ENCODE results near the gene CACNA2D1. TPM values are rescaled to one million over a fixed set of nuclear protein-coding genes. Genes with fewer than 3 reads are reported as not detected.

Gene CACNA2D1
- total RNA-seq, 1 experiment from 2014 or later: 9.8 TPM

DNA sequence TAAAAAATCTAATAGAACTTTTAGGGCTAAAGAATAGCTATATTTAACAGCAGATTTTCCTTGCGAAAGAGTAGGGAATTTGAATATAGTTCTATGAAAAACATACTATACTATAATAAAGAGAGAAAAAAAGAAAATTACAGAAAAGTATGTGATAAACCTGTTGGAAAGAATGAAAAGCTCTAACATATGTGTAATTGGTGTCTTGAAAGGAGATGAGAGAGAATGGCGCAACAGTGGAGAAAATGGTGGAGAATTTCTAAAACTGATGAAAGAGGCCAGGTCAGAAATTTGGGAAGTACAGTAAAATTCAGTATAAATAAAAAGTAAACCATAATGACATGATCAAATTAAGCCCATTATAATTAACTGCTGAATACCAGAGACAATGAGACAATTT lies 20.8 kb upstream of the CACNA2D1 start:
- BruUV-seq (replicated peaks): no TSS peak
- TF ChIP-seq TCF7L2 (IDR thresholded peaks at IDR 0.05; ENCODE audit: low read depth, low read length): no peak
- no peak for TF ChIP-seq POLR2AphosphoS5 (IDR thresholded peaks at IDR 0.05; ENCODE audit: low read depth, low read length)
- TF ChIP-seq, protein P1, sequence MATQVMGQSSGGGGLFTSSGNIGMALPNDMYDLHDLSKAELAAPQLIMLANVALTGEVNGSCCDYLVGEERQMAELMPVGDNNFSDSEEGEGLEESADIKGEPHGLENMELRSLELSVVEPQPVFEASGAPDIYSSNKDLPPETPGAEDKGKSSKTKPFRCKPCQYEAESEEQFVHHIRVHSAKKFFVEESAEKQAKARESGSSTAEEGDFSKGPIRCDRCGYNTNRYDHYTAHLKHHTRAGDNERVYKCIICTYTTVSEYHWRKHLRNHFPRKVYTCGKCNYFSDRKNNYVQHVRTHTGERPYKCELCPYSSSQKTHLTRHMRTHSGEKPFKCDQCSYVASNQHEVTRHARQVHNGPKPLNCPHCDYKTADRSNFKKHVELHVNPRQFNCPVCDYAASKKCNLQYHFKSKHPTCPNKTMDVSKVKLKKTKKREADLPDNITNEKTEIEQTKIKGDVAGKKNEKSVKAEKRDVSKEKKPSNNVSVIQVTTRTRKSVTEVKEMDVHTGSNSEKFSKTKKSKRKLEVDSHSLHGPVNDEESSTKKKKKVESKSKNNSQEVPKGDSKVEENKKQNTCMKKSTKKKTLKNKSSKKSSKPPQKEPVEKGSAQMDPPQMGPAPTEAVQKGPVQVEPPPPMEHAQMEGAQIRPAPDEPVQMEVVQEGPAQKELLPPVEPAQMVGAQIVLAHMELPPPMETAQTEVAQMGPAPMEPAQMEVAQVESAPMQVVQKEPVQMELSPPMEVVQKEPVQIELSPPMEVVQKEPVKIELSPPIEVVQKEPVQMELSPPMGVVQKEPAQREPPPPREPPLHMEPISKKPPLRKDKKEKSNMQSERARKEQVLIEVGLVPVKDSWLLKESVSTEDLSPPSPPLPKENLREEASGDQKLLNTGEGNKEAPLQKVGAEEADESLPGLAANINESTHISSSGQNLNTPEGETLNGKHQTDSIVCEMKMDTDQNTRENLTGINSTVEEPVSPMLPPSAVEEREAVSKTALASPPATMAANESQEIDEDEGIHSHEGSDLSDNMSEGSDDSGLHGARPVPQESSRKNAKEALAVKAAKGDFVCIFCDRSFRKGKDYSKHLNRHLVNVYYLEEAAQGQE (IDR thresholded peaks at IDR 0.05; ENCODE audit: insufficient read depth in 1 of 2, low read depth in 2 of 2, low read length in 1 of 2): no peak
- TF ChIP-seq, protein P2, sequence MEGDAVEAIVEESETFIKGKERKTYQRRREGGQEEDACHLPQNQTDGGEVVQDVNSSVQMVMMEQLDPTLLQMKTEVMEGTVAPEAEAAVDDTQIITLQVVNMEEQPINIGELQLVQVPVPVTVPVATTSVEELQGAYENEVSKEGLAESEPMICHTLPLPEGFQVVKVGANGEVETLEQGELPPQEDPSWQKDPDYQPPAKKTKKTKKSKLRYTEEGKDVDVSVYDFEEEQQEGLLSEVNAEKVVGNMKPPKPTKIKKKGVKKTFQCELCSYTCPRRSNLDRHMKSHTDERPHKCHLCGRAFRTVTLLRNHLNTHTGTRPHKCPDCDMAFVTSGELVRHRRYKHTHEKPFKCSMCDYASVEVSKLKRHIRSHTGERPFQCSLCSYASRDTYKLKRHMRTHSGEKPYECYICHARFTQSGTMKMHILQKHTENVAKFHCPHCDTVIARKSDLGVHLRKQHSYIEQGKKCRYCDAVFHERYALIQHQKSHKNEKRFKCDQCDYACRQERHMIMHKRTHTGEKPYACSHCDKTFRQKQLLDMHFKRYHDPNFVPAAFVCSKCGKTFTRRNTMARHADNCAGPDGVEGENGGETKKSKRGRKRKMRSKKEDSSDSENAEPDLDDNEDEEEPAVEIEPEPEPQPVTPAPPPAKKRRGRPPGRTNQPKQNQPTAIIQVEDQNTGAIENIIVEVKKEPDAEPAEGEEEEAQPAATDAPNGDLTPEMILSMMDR (IDR thresholded peaks at IDR 0.05): no peak
- TF ChIP-seq SIN3A (IDR thresholded peaks at IDR 0.05; ENCODE audit: borderline replicate concordance, insufficient read depth, low read depth, low read length): no peak
- POLR2A ChIA-PET: no interaction called here
- H3K4me1 ChIP-seq (ENCODE audit: control insufficient read depth, insufficient read depth, low read length): no peaks in the 10 kb centered on the region
- H3K4me3 ChIP-seq (ENCODE audit: low read depth in 2 of 2, low read length in 2 of 2): no peak overlapping the region
- ATAC-seq (no peak), DNase-seq (ENCODE audit: low read depth, low spot score) (no peak)
- CTCF ChIA-PET: no interaction called here
- H3K36me3 ChIP-seq (ENCODE audit: control insufficient read depth, insufficient read depth, low read length): no peaks in the 10 kb centered on the region
- no peak overlapping the region for H3K27ac ChIP-seq (ENCODE audit: low read length)
- H3K9me3 ChIP-seq (ENCODE audit: control insufficient read depth, insufficient read depth, low read depth, low read length): no peaks in the 10 kb centered on the region
- in situ Hi-C loops (cut with HindIII; ENCODE audit: low pct_unique_long_range_greater_than_20kb, low sequenced_read_pairs): no loop called here
- H3K27me3 ChIP-seq (ENCODE audit: control insufficient read depth, insufficient read depth, low read length): no peaks in the 10 kb centered on the region
- intact Hi-C loops (cut with micrococcal nuclease; ENCODE audit: unreplicated experiment): no loop called here

DNA sequence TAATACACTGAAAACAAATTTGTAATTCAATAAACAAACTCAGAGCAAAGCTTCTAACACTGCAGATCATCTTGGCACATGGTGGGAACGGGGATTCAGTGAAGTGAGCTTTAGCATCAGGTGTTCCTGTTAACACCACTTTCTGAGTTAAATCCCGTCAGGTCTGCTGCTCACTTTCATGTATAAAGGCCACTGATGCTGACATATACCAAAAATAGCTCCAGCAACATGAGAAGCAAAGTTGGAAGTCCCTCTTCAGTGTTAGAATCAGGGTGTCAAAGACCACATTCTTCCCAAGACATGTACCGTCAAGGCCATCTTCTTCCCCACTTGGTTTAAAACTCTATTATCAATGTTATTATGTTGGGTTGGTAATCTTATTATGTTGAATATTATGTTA lies 11.7 kb upstream of the CACNA2D1 start:
- CTCF ChIA-PET: no interaction called here

More for the DNA sequence above, 11.7 kb upstream of the CACNA2D1 start:
- TF ChIP-seq POLR2AphosphoS5 (IDR thresholded peaks at IDR 0.05; ENCODE audit: low read depth, low read length): no peak
- TF ChIP-seq TCF7L2 (IDR thresholded peaks at IDR 0.05; ENCODE audit: low read depth, low read length): no peak
- TF ChIP-seq, protein P1 (IDR thresholded peaks at IDR 0.05; ENCODE audit: insufficient read depth in 1 of 2, low read depth in 2 of 2, low read length in 1 of 2): no peak
- no peak for TF ChIP-seq SIN3A (IDR thresholded peaks at IDR 0.05; ENCODE audit: borderline replicate concordance, insufficient read depth, low read depth, low read length)
- TF ChIP-seq, protein P2 (IDR thresholded peaks at IDR 0.05): no peak
- Histone ChIP-seq H3K4me1 (ENCODE audit: control insufficient read depth, insufficient read depth, low read length) (no peaks in the 10 kb centered on the region; the same call in 1 of the 2 replicates), H3K27ac (ENCODE audit: low read length) (no peak overlapping the region), H3K9me3 (ENCODE audit: control insufficient read depth, insufficient read depth, low read depth, low read length) (no peaks in the 10 kb centered on the region), H3K4me3 (ENCODE audit: low read depth in 2 of 2, low read length in 2 of 2) (no peak overlapping the region), H3K27me3 (ENCODE audit: control insufficient read depth, insufficient read depth, low read length) (peaks cover 3% of the 10 kb centered on the region), H3K36me3 (ENCODE audit: control insufficient read depth, insufficient read depth, low read length) (no peaks in the 10 kb centered on the region)
- ATAC-seq (no peak), DNase-seq (ENCODE audit: low read depth, low spot score) (no peak)
- BruUV-seq (replicated peaks): no TSS peak
- intact Hi-C loops (cut with micrococcal nuclease; ENCODE audit: unreplicated experiment) (no loop called here), in situ Hi-C loops (cut with HindIII; ENCODE audit: low pct_unique_long_range_greater_than_20kb, low sequenced_read_pairs) (no loop called here)
- POLR2A ChIA-PET: no interaction called here
